LHCN-M2 (cell line): Measurements from ENCODE around the gene UBE2L3. TPM values are rescaled to one million over a fixed set of nuclear protein-coding genes. Genes with fewer than 3 reads are reported as not detected.
"Not testable (repeated sequence)": the region's sequence is repeated elsewhere in the genome, so short reads cannot be mapped to it uniquely, and the experiment has no call there.

Source experiments
- DNase-seq: peaks from one replicate; pipeline ENCODE4 v3.0.0-alpha.2; 2012; ENCODE audit warnings: low read depth
- total RNA-seq: library from RNA; depleted of rRNA; stranded (reverse); fragments of >200 nt; gene quantifications from 2 replicates; pipeline ENCODE4 v1.2.3, GENCODE V29; 2014

UBE2L3 gene
- total RNA-seq, 1 experiment from 2014 or later = 83.1 TPM

- peak; percentile 53 for DNase-seq
Observed at GRCh38 chr22:21642584-21643448, 75.3 kb downstream of the UBE2L3 start.

- DNase-seq = no peak
Observed at GRCh38 chr22:21643533-21644357, 76.2 kb downstream of the UBE2L3 start.

GRCh38 chr22:21645513-21645912, 78.0 kb downstream of the UBE2L3 start:
- not testable (repeated sequence) for DNase-seq

- DNase-seq = peak; percentile 73
Observed at GRCh38 chr22:21646608-21647590, 79.4 kb downstream of the UBE2L3 start.

- no peak for DNase-seq
Observed at GRCh38 chr22:21650280-21650679, 82.8 kb downstream of the UBE2L3 start.

- DNase-seq = peak; percentile 51
Observed at GRCh38 chr22:21650823-21651520, 83.5 kb downstream of the UBE2L3 start.

- no peak for DNase-seq
Observed at GRCh38 chr22:21651521-21652009, 84.1 kb downstream of the UBE2L3 start.

- peak; percentile 83 for DNase-seq
Observed at GRCh38 chr22:21652010-21652546, 84.6 kb downstream of the UBE2L3 start.

- DNase-seq = no peak
Observed at GRCh38 chr22:21652547-21653545, 85.3 kb downstream of the UBE2L3 start.

- no peak for DNase-seq
Observed at GRCh38 chr22:21657020-21657359, 89.5 kb downstream of the UBE2L3 start.

- DNase-seq = peak; percentile 48
Observed at GRCh38 chr22:21657360-21658032, 90.0 kb downstream of the UBE2L3 start.

GRCh38 chr22:21659864-21660525, 92.5 kb downstream of the UBE2L3 start:
- no peak for DNase-seq

GRCh38 chr22:21660904-21661303, 93.4 kb downstream of the UBE2L3 start:
- DNase-seq = no peak

GRCh38 chr22:21661991-21662390, 94.5 kb downstream of the UBE2L3 start:
- no peak for DNase-seq

- DNase-seq = no peak
Observed at GRCh38 chr22:21663738-21664137, 96.2 kb downstream of the UBE2L3 start.

- no peak for DNase-seq
Observed at GRCh38 chr22:21665047-21665851, 97.7 kb downstream of the UBE2L3 start.

- DNase-seq = no peak
Observed at GRCh38 chr22:21666786-21667185, 99.3 kb downstream of the UBE2L3 start.
